Testis (tissue), 3 donors: ENCODE results near the gene NFKBIB. TPM values are rescaled to one million over a fixed set of nuclear protein-coding genes. Genes with fewer than 3 reads are reported as not detected.

Experiments used
- DNase-seq: peaks from one replicate; pipeline ENCODE4 v3.0.0-alpha.2; 2019
- H3K27ac ChIP-seq, 2 donors: fragments of 200-600 bp; sonication (generic); one replicate each; pipeline ENCODE4 v1.5.1; 2019
- H3K27me3 ChIP-seq: fragments of 200-600 bp; sonication (generic); one replicate; pipeline ENCODE4 v1.5.1; 2019
- H3K36me3 ChIP-seq: fragments of 200-600 bp; sonication (generic); one replicate; pipeline ENCODE4 v1.5.1; 2017; ENCODE audit warnings: low read depth; ENCODE audit errors: missing control alignments
- H3K4me1 ChIP-seq: fragments of 200-600 bp; sonication (generic); one replicate; pipeline ENCODE4 v1.5.1; 2019
- H3K4me3 ChIP-seq, 2 donors: fragments of 200-600 bp; sonication (generic); one replicate each; pipeline ENCODE4 v1.5.1; 2017 to 2019
- H3K9me3 ChIP-seq: fragments of 200-600 bp; sonication (generic); one replicate; pipeline ENCODE4 v1.5.1; 2017
- POLR2A ChIP-seq: fragments of 450-650 bp; IDR thresholded peaks from one replicate; pipeline ENCODE4 v1.6.1; 2017; ENCODE audit warnings: antibody characterized with exemption, mild to moderate bottlenecking, moderate library complexity
- WGBS, 2 donors: methylation state at CpG; one replicate each; pipeline ENCODE4 v1.1.5; 2018; 5-methylcytosine and 5-hydroxymethylcytosine counted together
- intact Hi-C: fragments of 100-400 bp; cut with DNase I; formaldehyde crosslinking; loops from one replicate; pipeline ENCODE4 v1.15.1; 2023; ENCODE audit warnings: low total_unique reads
- polyA plus RNA-seq: library from polyadenylated mRNA; stranded (reverse); fragments of 350-450 nt; fragmentation: Illumina TruSeq; extraction: RNeasy Lipid Tissue Mini Kit (QIAGEN cat#74804); gene quantifications from one replicate; pipeline ENCODE4 v1.2.3, GENCODE V29; 2014; ENCODE audit warnings: low read depth, low replicate concordance; ENCODE audit not compliant: insufficient read depth
- total RNA-seq, 2 donors: library from RNA; depleted of rRNA; stranded (reverse); fragments of >200 nt; gene quantifications; one replicate each; pipeline ENCODE4 v1.2.3, GENCODE V29; 2016
- TF ChIP-seq, protein P1 (sequence below), 3 experiments: fragments of 450-650 bp in 2 of 3; fragments of 200-600 bp in 1 of 3; sonication (generic) in 1 of 3; IDR thresholded peaks; one replicate each; pipeline ENCODE4 v1.5.1; 2016 to 2019; ENCODE audit warnings: antibody characterized with exemption in 3 of 3, mild to moderate bottlenecking in 2 of 3, moderate library complexity in 1 of 3

Gene NFKBIB
- total and polyA plus RNA-seq, 3 donors from 2014 or later = 70.1 to 100 (median 88.0) TPM

DNA sequence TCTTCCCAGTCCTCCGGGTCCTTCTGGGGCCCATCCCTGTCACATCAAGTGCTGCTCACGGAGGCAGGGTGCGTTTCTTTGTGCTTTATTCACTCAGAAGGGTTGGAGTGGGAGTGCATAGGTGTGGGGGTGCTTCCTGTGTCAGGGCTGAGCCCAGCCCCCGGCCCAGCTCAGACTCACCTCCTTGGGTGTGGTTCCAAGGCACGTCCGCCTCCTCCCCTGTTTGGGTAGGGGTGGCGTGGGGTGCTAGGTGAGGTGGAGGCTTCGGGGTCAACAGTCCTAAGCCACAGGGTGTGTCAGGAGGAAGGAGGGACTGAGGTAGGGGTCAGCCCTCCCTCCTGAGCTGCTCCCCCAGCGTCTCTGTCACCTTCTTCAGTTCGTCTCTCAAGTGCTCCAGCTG, 9.1 kb downstream of the NFKBIB start:
- Histone ChIP-seq H3K27me3 (no peaks in the 10 kb centered on the region), H3K4me1 (no peaks in the 10 kb centered on the region), H3K9me3 (no peaks in the 10 kb centered on the region), H3K4me3 (no peak overlapping the region), H3K36me3 (no peaks in the 10 kb centered on the region), H3K27ac (no peak overlapping the region)
- DNase-seq = no peak
- TF ChIP-seq, protein P1, sequence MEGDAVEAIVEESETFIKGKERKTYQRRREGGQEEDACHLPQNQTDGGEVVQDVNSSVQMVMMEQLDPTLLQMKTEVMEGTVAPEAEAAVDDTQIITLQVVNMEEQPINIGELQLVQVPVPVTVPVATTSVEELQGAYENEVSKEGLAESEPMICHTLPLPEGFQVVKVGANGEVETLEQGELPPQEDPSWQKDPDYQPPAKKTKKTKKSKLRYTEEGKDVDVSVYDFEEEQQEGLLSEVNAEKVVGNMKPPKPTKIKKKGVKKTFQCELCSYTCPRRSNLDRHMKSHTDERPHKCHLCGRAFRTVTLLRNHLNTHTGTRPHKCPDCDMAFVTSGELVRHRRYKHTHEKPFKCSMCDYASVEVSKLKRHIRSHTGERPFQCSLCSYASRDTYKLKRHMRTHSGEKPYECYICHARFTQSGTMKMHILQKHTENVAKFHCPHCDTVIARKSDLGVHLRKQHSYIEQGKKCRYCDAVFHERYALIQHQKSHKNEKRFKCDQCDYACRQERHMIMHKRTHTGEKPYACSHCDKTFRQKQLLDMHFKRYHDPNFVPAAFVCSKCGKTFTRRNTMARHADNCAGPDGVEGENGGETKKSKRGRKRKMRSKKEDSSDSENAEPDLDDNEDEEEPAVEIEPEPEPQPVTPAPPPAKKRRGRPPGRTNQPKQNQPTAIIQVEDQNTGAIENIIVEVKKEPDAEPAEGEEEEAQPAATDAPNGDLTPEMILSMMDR (IDR thresholded peaks at IDR 0.05) = no peak
- no peak for TF ChIP-seq POLR2A
- 82 to 87% methylated on average over 4 to 10 of the region's 10 CpGs for WGBS, 2 donors
- intact Hi-C loops = no loop called here

DNA sequence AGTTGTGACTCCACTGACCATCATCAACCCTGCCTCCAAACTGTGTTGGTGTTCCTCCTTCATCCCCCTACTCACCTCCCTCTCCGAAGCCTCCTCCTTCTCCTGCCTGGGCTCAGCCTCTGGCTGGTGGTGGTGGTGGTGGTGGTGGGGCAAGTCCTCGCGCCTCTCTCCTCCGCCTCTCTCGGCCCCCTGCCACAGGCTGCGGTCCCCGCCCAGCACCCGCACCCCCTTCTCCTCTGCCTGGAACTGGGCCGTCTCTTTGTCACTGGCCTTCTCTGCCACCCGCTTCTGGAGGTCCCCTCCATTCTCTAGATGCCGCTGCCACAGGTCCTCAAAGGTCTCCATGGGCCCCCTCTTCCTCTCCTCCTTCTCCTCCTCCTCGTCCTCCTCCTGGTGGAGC, 10.7 kb downstream of the NFKBIB start:
- intact Hi-C loops = no loop called here
- Histone ChIP-seq H3K36me3 (no peaks in the 10 kb centered on the region), H3K4me1 (no peaks in the 10 kb centered on the region), H3K4me3 (no peak overlapping the region), H3K27ac (no peak overlapping the region), H3K9me3 (no peaks in the 10 kb centered on the region), H3K27me3 (no peaks in the 10 kb centered on the region)
- no peak for TF ChIP-seq POLR2A
- TF ChIP-seq, protein P1 (IDR thresholded peaks at IDR 0.05) = no peak
- 93 to 95% methylated on average over 12 of the region's 12 CpGs for WGBS, 2 donors
- no peak for DNase-seq

GRCh38 chr19:38911388-38912001, 11.7 kb downstream of the NFKBIB start:
- Histone ChIP-seq H3K27ac (no peak overlapping the region), H3K4me3 (no peak overlapping the region), H3K27me3 (no peaks in the 10 kb centered on the region), H3K4me1 (no peaks in the 10 kb centered on the region), H3K9me3 (no peaks in the 10 kb centered on the region), H3K36me3 (no peaks in the 10 kb centered on the region)
- DNase-seq = no peak
- TF ChIP-seq, protein P1 (IDR thresholded peaks at IDR 0.05) = no peak
- no peak for TF ChIP-seq POLR2A
- 71 to 80% methylated on average over 8 to 16 of the region's 16 CpGs for WGBS, 2 donors
- intact Hi-C loops = no loop called here

GRCh38 chr19:38912600-38913514, 13.1 kb downstream of the NFKBIB start:
- no peaks in the 10 kb centered on the region for H3K27me3 ChIP-seq
- no peak overlapping the region for H3K4me3 ChIP-seq
- 70 to 81% methylated on average over 9 to 12 of the region's 12 CpGs for whole genome bisulfite sequencing, 2 donors
- no peaks in the 10 kb centered on the region for H3K9me3 ChIP-seq
- no peaks in the 10 kb centered on the region for H3K4me1 ChIP-seq
- H3K36me3 ChIP-seq = no peaks in the 10 kb centered on the region
- intact Hi-C loops = no loop called here
- no peak for DNase-seq
- no peak for TF ChIP-seq POLR2A
- TF ChIP-seq, protein P1 (IDR thresholded peaks at IDR 0.05) = no peak
- H3K27ac ChIP-seq = no peak overlapping the region
